ENCODE results near the gene DPH1. TPM values are rescaled to one million over a fixed set of nuclear protein-coding genes. Genes with fewer than 3 reads are reported as not detected.
"Not testable (repeated sequence)": the region's sequence is repeated elsewhere in the genome, so short reads cannot be mapped to it uniquely, and the experiment has no call there.

Gene DPH1
- total RNA-seq (ENCODE audit: low replicate concordance): 28.8 and 50.5 TPM in 2 replicates

GRCh38 chr17:2029911-2030778 is at the start of gene DPH1:
DPH1 (plus strand) TSS chr17:2030153; CDS start chr17:2030170, 17 bp downstream.
- no peak for TF ChIP-seq CTCF (IDR thresholded peaks at IDR 0.05; ENCODE audit: insufficient read depth, low read length)
- peak; percentile 86 for DNase-seq (ENCODE audit: low read depth)
- peak within 1 kb of the TSS; percentile 98 for H3K4me3 ChIP-seq (ENCODE audit: low read depth, low read length)

- no peak overlapping the region for H3K4me3 ChIP-seq (ENCODE audit: low read depth, low read length)
- DNase-seq (ENCODE audit: low read depth): no peak
- TF ChIP-seq CTCF (IDR thresholded peaks at IDR 0.05; ENCODE audit: insufficient read depth, low read length): no peak
Measured at GRCh38 chr17:1980665-1981250, 49.2 kb upstream of the DPH1 start.

GRCh38 chr17:1982793-1983366 is 47.1 kb upstream of the DPH1 start:
- not testable (repeated sequence) for DNase-seq (ENCODE audit: low read depth); H3K4me3 ChIP-seq (ENCODE audit: low read depth, low read length)

GRCh38 chr17:1985093-1985492 is 44.9 kb upstream of the DPH1 start:
- no peak for DNase-seq (ENCODE audit: low read depth)
- TF ChIP-seq CTCF (IDR thresholded peaks at IDR 0.05; ENCODE audit: insufficient read depth, low read length): no peak
- no peak overlapping the region for H3K4me3 ChIP-seq (ENCODE audit: low read depth, low read length)

- DNase-seq (ENCODE audit: low read depth): no peak
- TF ChIP-seq CTCF (IDR thresholded peaks at IDR 0.05; ENCODE audit: insufficient read depth, low read length): no peak
- H3K4me3 ChIP-seq (ENCODE audit: low read depth, low read length): no peak overlapping the region
Measured at GRCh38 chr17:1985686-1986085, 44.3 kb upstream of the DPH1 start.

GRCh38 chr17:1986783-1987451 is 43.0 kb upstream of the DPH1 start:
- no peak for TF ChIP-seq CTCF (IDR thresholded peaks at IDR 0.05; ENCODE audit: insufficient read depth, low read length)
- DNase-seq (ENCODE audit: low read depth): no peak

GRCh38 chr17:1989135-1989534 is 40.8 kb upstream of the DPH1 start:
- TF ChIP-seq CTCF (IDR thresholded peaks at IDR 0.05; ENCODE audit: insufficient read depth, low read length): no peak
- H3K4me3 ChIP-seq (ENCODE audit: low read depth, low read length): no peak overlapping the region
- DNase-seq (ENCODE audit: low read depth): peak; percentile 94

More at GRCh38 chr17:1986783-1987451, 43.0 kb upstream of the DPH1 start:
- H3K4me3 ChIP-seq (ENCODE audit: low read depth, low read length): no peak overlapping the region

Measured in fibroblast of the aortic adventitia (primary cell).